HG03060 (cell line): ENCODE results near the gene GPHB5.

Experiments used
- ATAC-seq: cut with Tn5 transposase; IDR thresholded peaks from one replicate; pipeline ENCODE4 v1.9.1; 2021; ENCODE audit warnings: low read depth, moderate number of reproducible peaks; ENCODE audit not compliant: unreplicated experiment

The GPHB5 gene

DNA sequence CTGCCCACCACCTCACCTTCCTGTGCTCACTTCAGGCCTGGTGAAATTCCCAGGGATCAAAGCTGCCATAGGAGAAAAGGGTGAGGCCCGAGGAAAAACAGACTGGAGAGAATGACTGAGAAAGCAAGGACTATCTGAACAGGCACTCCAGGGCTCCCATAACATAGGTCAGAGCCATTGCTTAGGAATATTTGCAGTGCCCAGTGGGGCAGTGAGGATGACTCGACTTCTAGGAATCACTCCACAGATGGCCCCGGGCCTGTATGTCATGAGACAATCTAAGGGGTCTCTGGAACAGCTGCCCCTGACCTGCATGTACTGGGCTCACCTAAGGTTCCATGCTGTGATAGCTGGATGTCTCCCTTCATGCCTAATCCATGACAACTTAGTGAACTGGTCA is 51.6 kb downstream of the GPHB5 start:
- ATAC-seq: no peak

DNA sequence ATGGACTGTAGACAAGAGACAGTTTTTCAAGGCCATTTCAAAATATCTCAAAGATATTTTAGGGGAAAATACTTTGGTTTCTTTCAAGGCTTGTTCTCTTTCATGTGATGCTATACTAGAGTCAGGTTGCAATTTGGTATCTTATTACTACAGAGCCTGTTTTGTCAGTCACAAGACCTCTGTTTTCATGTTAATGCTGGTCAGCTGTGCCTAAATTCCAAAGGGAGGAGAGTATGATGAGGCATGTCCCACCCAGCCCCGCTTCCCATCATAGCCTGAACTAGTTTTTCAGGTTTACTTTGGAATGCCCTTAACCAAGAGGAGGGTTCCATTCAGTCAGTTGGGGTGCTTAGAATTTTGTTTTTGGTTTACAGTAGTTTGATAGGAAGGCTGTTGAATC is 52.6 kb downstream of the GPHB5 start:
- no peak for ATAC-seq
